CD8-positive, alpha-beta memory T cell (primary cell): ENCODE data around the gene MCM10. TPM values are rescaled to one million over a fixed set of nuclear protein-coding genes. Genes with fewer than 3 reads are reported as not detected.

ENCODE experiments used
- CTCF ChIA-PET: fragments of 350-600 bp; sonication (Branson Sonifier 250); formaldehyde crosslinking; loops from one replicate; lab custom pipeline; 2021; ENCODE audit warnings: antibody characterized with exemption; lab: Charles Lee
- POLR2A ChIA-PET: fragments of 350-600 bp; sonication (Branson Sonifier 250); formaldehyde crosslinking; loops from one replicate; lab custom pipeline; 2021; ENCODE audit warnings: antibody characterized with exemption; lab: Charles Lee
- DNase-seq, 5 donors: peaks; one replicate each; pipeline versions ENCODE4 v3.0.0 to v3.0.0-alpha.2; 2020 to 2022; ENCODE audit warnings: mixed read lengths in 1 of 5
- H3K27ac ChIP-seq: one replicate; pipeline ENCODE4 v1.7.0; 2013; ENCODE audit warnings: low read depth, mild to moderate bottlenecking, low read length, moderate library complexity
- H3K27me3 ChIP-seq: 2 replicates; pipeline ENCODE4 v1.7.0; 2013; ENCODE audit warnings: low read length, mild to moderate bottlenecking; ENCODE audit not compliant: insufficient read depth, poor library complexity, severe bottlenecking
- H3K36me3 ChIP-seq: 2 replicates; pipeline ENCODE4 v1.7.0; 2013; ENCODE audit warnings: mild to moderate bottlenecking, low read length, moderate library complexity; ENCODE audit not compliant: insufficient read depth
- H3K4me1 ChIP-seq: 2 replicates; pipeline ENCODE4 v1.7.0; 2013; ENCODE audit warnings: mild to moderate bottlenecking, low read length, moderate library complexity; ENCODE audit not compliant: insufficient read depth
- H3K4me3 ChIP-seq: 2 replicates; pipeline ENCODE4 v1.7.0; 2013; ENCODE audit warnings: mild to moderate bottlenecking, low read length
- H3K9me3 ChIP-seq: 2 replicates; pipeline ENCODE4 v1.7.0; 2013; ENCODE audit warnings: mild to moderate bottlenecking, low read length
- H3K27ac Mint-ChIP-seq, 8 donors: one replicate each; pipeline ENCODE4 v1.8.0; 2020 to 2021; ENCODE audit warnings: mixed read lengths in 8 of 8, mild to moderate bottlenecking in 6 of 8, inconsistent platforms in 3 of 8, moderate library complexity in 3 of 8
- H3K27me3 Mint-ChIP-seq, 2 donors: one replicate each; pipeline ENCODE4 v1.8.0; 2020 to 2021; ENCODE audit warnings: mixed read lengths in 2 of 2, mild to moderate bottlenecking in 1 of 2, moderate library complexity in 1 of 2
- H3K36me3 Mint-ChIP-seq, 3 donors: one replicate each; pipeline ENCODE4 v1.8.0; 2020 to 2021; ENCODE audit warnings: mixed read lengths in 3 of 3, inconsistent platforms in 1 of 3, mild to moderate bottlenecking in 1 of 3
- H3K4me1 Mint-ChIP-seq, 3 donors: one replicate each; pipeline ENCODE4 v1.8.0; 2020 to 2021; ENCODE audit warnings: mixed read lengths in 3 of 3, inconsistent platforms in 1 of 3, mild to moderate bottlenecking in 1 of 3
- H3K4me3 Mint-ChIP-seq, 7 donors: one replicate each; pipeline ENCODE4 v1.8.0; 2020 to 2021; ENCODE audit warnings: mixed read lengths in 7 of 7, mild to moderate bottlenecking in 6 of 7, moderate library complexity in 4 of 7, inconsistent platforms in 2 of 7
- H3K9me3 Mint-ChIP-seq, 5 donors: one replicate each; pipeline ENCODE4 v1.8.0; 2020 to 2022; ENCODE audit warnings: mixed read lengths in 5 of 5, mild to moderate bottlenecking in 3 of 5, moderate library complexity in 2 of 5, inconsistent platforms in 1 of 5
- polyA plus RNA-seq: library from polyadenylated mRNA; unstranded; fragments of 300-500 nt; fragmentation: Illumina TruSeq; gene quantifications from one replicate; pipeline ENCODE4 v1.2.3, GENCODE V29; 2021
- total RNA-seq, 2 experiments: library from RNA; stranded (reverse); gene quantifications; one replicate each; pipeline ENCODE4 v1.2.3, GENCODE V29; 2021

The MCM10 gene
- total and polyA plus RNA-seq, 3 experiments from 2014 or later, result 71.3 to 73.1 TPM; not detected in 1

GRCh38 chr10:13121500-13121854 is 39.9 kb upstream of the MCM10 start:
- Histone ChIP-seq H3K36me3 (peaks cover 46% of the 10 kb centered on the region), H3K4me3 (no peak overlapping the region), H3K27me3 (no peaks in the 10 kb centered on the region), H3K27ac (no peak overlapping the region), H3K9me3 (no peaks in the 10 kb centered on the region), H3K4me1 (no peaks in the 10 kb centered on the region)
- DNase-seq, result no peak
- Mint-ChIP-seq H3K9me3 (no peaks in the 10 kb centered on the region), H3K4me3 (no peak overlapping the region), H3K27ac (peak overlapping the region in 1 of 8 donors; percentile 57), H3K4me1 (peaks cover 20 to 34% (median 28%) of the 10 kb centered on the region in 3 donors), H3K36me3 (peaks cover 24 to 89% (median 57%) of the 10 kb centered on the region in 3 donors), H3K27me3 (no peaks in the 10 kb centered on the region)
- ChIA-PET POLR2A (no interaction called here), CTCF (interaction anchor here (0.7 to 1.4 kb wide), 2 partner anchors 14 to 21 kb away, joined by 3 to 4 read pairs; partner anchors contain the start of gene OPTN)

DNA sequence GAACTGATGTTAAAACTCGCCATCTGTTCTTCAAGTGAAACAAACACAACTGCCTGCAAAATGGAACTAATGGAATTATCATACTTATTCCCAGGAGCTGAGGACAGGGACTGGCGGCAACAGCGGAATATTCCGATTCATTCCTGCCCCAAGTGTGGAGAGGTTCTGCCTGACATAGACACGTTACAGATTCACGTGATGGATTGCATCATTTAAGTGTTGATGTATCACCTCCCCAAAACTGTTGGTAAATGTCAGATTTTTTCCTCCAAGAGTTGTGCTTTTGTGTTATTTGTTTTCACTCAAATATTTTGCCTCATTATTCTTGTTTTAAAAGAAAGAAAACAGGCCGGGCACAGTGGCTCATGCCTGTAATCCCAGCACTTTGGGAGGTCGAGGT is 24.7 kb upstream of the MCM10 start:
- H3K27me3 Mint-ChIP-seq, result no peaks in the 10 kb centered on the region

GRCh38 chr10:13139150-13139549 is 22.2 kb upstream of the MCM10 start:
- Histone ChIP-seq H3K27me3 (no peaks in the 10 kb centered on the region), H3K4me3 (no peak overlapping the region), H3K36me3 (peaks cover 44% of the 10 kb centered on the region), H3K9me3 (no peaks in the 10 kb centered on the region), H3K27ac (no peak overlapping the region), H3K4me1 (no peaks in the 10 kb centered on the region)
- CTCF ChIA-PET, result no interaction called here
- POLR2A ChIA-PET, result no interaction called here
- peak overlapping the region in 2 of 8 donors; percentile 23 to 33 for H3K27ac Mint-ChIP-seq
- DNase-seq, result no peak
- no peaks in the 10 kb centered on the region for H3K27me3 Mint-ChIP-seq
- H3K9me3 Mint-ChIP-seq, result peaks cover 0 to 1% (median under 1%) of the 10 kb centered on the region in 5 donors
- no peak overlapping the region for H3K4me3 Mint-ChIP-seq
- peaks cover 39 to 93% (median 40%) of the 10 kb centered on the region in 3 donors for H3K36me3 Mint-ChIP-seq
- peaks cover 0 to 5% (median under 1%) of the 10 kb centered on the region in 3 donors for H3K4me1 Mint-ChIP-seq

More for the DNA sequence above, 24.7 kb upstream of the MCM10 start:
- Histone ChIP-seq H3K27me3 (no peaks in the 10 kb centered on the region), H3K4me3 (no peak overlapping the region), H3K36me3 (peaks cover 63% of the 10 kb centered on the region), H3K4me1 (no peaks in the 10 kb centered on the region), H3K27ac (no peak overlapping the region), H3K9me3 (no peaks in the 10 kb centered on the region)
- ChIA-PET CTCF (no interaction called here), POLR2A (no interaction called here)
- Mint-ChIP-seq H3K9me3 (no peaks in the 10 kb centered on the region), H3K27ac (no peak overlapping the region), H3K4me3 (no peak overlapping the region), H3K36me3 (peaks cover 34 to 95% (median 43%) of the 10 kb centered on the region in 3 donors), H3K4me1 (peaks cover 0 to 5% (median 2%) of the 10 kb centered on the region in 3 donors)
- DNase-seq, result no peak

DNA sequence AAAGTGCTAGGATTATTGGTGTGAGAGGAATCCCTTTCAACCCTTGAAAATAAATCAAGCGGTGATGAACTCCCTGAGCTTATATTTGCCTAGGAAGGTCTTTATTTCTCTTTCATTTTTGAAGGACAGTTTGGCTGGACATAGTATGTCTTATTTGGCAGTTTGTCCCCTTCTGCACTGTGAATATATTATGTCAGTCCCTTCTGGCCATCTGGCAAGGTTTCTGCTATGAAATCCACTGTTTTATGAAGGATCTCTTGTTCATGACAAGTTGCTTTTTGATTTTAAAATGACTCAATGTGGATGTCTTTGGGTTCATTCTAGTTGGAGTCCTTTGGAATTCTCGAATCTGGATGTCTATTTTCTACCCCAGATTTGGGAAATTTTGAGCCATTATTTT is 21.7 kb upstream of the MCM10 start:
- peaks cover 3 to 7% (median 4%) of the 10 kb centered on the region in 5 donors for H3K9me3 Mint-ChIP-seq
- H3K36me3 ChIP-seq, result peaks cover 39% of the 10 kb centered on the region

GRCh38 chr10:13140627-13141190 is 20.6 kb upstream of the MCM10 start:
- Histone ChIP-seq H3K27me3 (no peaks in the 10 kb centered on the region), H3K27ac (no peak overlapping the region), H3K4me1 (no peaks in the 10 kb centered on the region), H3K4me3 (no peak overlapping the region), H3K36me3 (peaks cover 29% of the 10 kb centered on the region), H3K9me3 (no peaks in the 10 kb centered on the region)
- ChIA-PET POLR2A (no interaction called here), CTCF (no interaction called here)
- Mint-ChIP-seq H3K27ac (no peak overlapping the region), H3K4me1 (peaks cover 0 to 5% (median 0%) of the 10 kb centered on the region in 3 donors), H3K36me3 (peaks cover 39 to 84% (median 48%) of the 10 kb centered on the region in 3 donors), H3K27me3 (no peaks in the 10 kb centered on the region), H3K9me3 (peaks cover 8 to 15% (median 11%) of the 10 kb centered on the region in 5 donors), H3K4me3 (no peak overlapping the region)
- no peak for DNase-seq

More for the DNA sequence above, 21.7 kb upstream of the MCM10 start:
- Histone ChIP-seq H3K27me3 (no peaks in the 10 kb centered on the region), H3K4me3 (no peak overlapping the region), H3K9me3 (no peaks in the 10 kb centered on the region), H3K4me1 (no peaks in the 10 kb centered on the region), H3K27ac (no peak overlapping the region)
- peaks cover 41 to 93% (median 44%) of the 10 kb centered on the region in 3 donors for H3K36me3 Mint-ChIP-seq
- H3K27me3 Mint-ChIP-seq, result no peaks in the 10 kb centered on the region
- ChIA-PET POLR2A (no interaction called here), CTCF (no interaction called here)
- no peak for DNase-seq
- H3K27ac Mint-ChIP-seq, result no peak overlapping the region
- H3K4me1 Mint-ChIP-seq, result peaks cover 0 to 5% (median 0%) of the 10 kb centered on the region in 3 donors
- no peak overlapping the region for H3K4me3 Mint-ChIP-seq

DNA sequence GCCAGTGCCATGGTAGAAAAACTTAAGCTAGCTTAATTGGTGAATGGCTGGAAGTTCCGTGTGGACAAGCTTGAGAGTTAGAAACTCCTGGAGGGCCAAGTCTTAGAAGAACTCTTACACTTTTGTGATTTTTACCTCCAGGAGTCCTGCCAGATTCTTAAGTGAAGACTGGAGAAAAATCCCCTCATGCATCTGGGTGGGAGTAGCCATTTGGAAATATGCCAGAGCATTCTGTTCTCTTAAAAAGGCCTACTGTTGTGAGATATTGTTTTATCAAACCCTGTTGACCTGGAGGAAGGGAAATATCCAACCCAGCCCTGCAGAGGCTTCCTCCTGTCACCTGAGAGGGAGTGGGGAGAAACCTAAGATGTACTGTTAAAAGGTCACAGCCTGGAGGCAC is 17.6 kb upstream of the MCM10 start:
- Histone ChIP-seq H3K27me3 (no peaks in the 10 kb centered on the region), H3K4me3 (no peak overlapping the region), H3K4me1 (no peaks in the 10 kb centered on the region), H3K27ac (no peak overlapping the region), H3K9me3 (no peaks in the 10 kb centered on the region), H3K36me3 (peaks cover 13% of the 10 kb centered on the region)
- DNase-seq, result no peak
- POLR2A ChIA-PET, result interaction anchor here (0.5 kb wide), 1 partner anchor 888 kb away, joined by 6 read pairs; no protein-coding TSS in a partner anchor
- Mint-ChIP-seq H3K36me3 (peaks cover 38 to 55% (median 47%) of the 10 kb centered on the region in 3 donors), H3K4me1 (peaks cover 0 to 5% (median 0%) of the 10 kb centered on the region in 3 donors), H3K4me3 (no peak overlapping the region), H3K9me3 (peaks cover 8 to 25% (median 20%) of the 10 kb centered on the region in 5 donors), H3K27me3 (no peaks in the 10 kb centered on the region), H3K27ac (no peak overlapping the region)
- CTCF ChIA-PET, result interaction anchor here (1.2 kb wide), 1 partner anchor 44 kb away, joined by 3 read pairs; the partner anchor contains the start of gene OPTN

DNA sequence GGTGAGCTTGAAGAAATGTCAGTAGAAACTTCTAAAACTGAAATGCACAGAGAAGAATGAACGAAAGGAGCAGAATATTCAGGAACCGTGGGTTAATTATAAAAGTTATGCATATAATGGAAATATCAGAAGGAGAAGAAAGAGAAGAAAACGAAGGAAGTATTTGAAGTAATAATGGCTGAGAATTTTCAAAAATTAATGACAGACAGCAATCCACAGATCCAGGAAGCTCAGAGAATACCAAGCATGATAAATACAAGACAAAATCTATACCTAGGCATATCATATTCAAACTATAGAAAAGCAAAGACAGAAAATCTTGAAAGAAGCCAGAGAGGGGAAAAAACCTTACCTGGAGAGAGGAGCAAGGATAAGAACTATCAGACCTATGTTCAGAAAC is 16.5 kb upstream of the MCM10 start:
- ChIA-PET CTCF (no interaction called here), POLR2A (no interaction called here)
- H3K9me3 ChIP-seq, result no peaks in the 10 kb centered on the region
- Mint-ChIP-seq H3K27ac (peak overlapping the region in 1 of 8 donors; percentile 14), H3K4me1 (peaks cover 0 to 5% (median 0%) of the 10 kb centered on the region in 3 donors), H3K36me3 (peaks cover 35 to 49% (median 45%) of the 10 kb centered on the region in 3 donors), H3K9me3 (peaks cover 8 to 31% (median 20%) of the 10 kb centered on the region in 5 donors), H3K27me3 (no peaks in the 10 kb centered on the region), H3K4me3 (no peak overlapping the region)
- no peak overlapping the region for H3K27ac ChIP-seq
- no peaks in the 10 kb centered on the region for H3K4me1 ChIP-seq
- no peaks in the 10 kb centered on the region for H3K27me3 ChIP-seq
- no peak overlapping the region for H3K4me3 ChIP-seq
- H3K36me3 ChIP-seq, result peaks cover 13% of the 10 kb centered on the region
- no peak for DNase-seq

GRCh38 chr10:13146379-13146778 is 15.0 kb upstream of the MCM10 start:
- Histone ChIP-seq H3K27me3 (no peaks in the 10 kb centered on the region), H3K9me3 (no peaks in the 10 kb centered on the region), H3K4me3 (no peak overlapping the region), H3K27ac (no peak overlapping the region), H3K36me3 (peaks cover 1% of the 10 kb centered on the region), H3K4me1 (no peaks in the 10 kb centered on the region)
- H3K9me3 Mint-ChIP-seq, result peaks cover 8 to 31% (median 20%) of the 10 kb centered on the region in 5 donors
- peaks cover 25 to 46% (median 29%) of the 10 kb centered on the region in 3 donors for H3K36me3 Mint-ChIP-seq
- peak overlapping the region in 2 of 8 donors; percentile 3 to 44 for H3K27ac Mint-ChIP-seq
- no peak overlapping the region for H3K4me3 Mint-ChIP-seq
- ChIA-PET CTCF (no interaction called here), POLR2A (no interaction called here)
- H3K4me1 Mint-ChIP-seq, result no peaks in the 10 kb centered on the region
- no peaks in the 10 kb centered on the region for H3K27me3 Mint-ChIP-seq
- no peak for DNase-seq
